ENCODE measurements around the gene HIPK2. TPM values are rescaled to one million over a fixed set of nuclear protein-coding genes. Genes with fewer than 3 reads are reported as not detected.

The HIPK2 gene
- total and polyA plus RNA-seq, 2 of the 4 experiments (the other 2 are of a cell fraction): 22.0 to 27.1 TPM

DNA sequence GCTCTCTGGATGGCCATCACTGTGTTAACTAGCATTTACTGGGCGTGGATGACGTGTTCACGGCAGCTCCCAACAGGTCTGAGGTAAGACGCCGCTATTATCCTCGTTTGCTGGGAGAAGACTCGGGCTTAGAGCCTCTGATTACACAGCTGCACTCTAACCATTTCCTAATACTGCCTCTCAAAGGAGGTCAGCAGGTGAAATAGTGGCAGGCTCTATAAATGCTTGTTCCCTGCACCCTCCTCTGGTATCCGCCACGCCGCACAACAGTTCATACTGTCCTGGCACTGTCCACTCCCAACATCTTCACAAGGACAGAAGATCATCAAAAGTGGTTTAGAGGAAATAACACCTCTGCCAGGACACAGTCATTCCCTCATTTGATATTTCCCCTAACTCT lies 28.3 kb downstream of the HIPK2 start:
- no peak overlapping the region for H2BK20ac ChIP-seq (ENCODE audit: low read depth, low read length)
- no peak overlapping the region for H2BK15ac ChIP-seq (ENCODE audit: low read depth, low read length)
- H2BK120ac ChIP-seq (ENCODE audit: low read depth, low read length): no peak overlapping the region
- H3K14ac ChIP-seq (replicated peaks; ENCODE audit: low read depth, low read length): no peak overlapping the region; the same call in 1 of the 2 replicates
- no peak for ATAC-seq (ENCODE audit: low read depth)
- intact Hi-C loops (cut with micrococcal nuclease) (no loop called here), dilution Hi-C loops (cut with HindIII; ENCODE audit: low sequenced_read_pairs, unreplicated experiment) (no loop called here), in situ Hi-C loops (cut with MboI; ENCODE audit: low sequenced_read_pairs) (no loop called here)
- CTCF ChIA-PET: no interaction called here
- H4K5ac ChIP-seq (ENCODE audit: low read depth, low read length): no peak overlapping the region
- H3K23ac ChIP-seq (ENCODE audit: low read depth, low read length): no peak overlapping the region
- no peak overlapping the region for H3K4me3 ChIP-seq (ENCODE audit: insufficient read depth, low read depth, low read length)
- H3K79me1 ChIP-seq (ENCODE audit: low read depth in 1 of 2, low read length in 2 of 2): peaks cover 48 to 98% of the 10 kb centered on the region in 2 experiments
- peaks cover 28% of the 10 kb centered on the region for H3K36me3 ChIP-seq (ENCODE audit: control insufficient read depth, insufficient read depth, low read length)
- H3K4me2 ChIP-seq (ENCODE audit: low read depth, low read length): no peak overlapping the region
- no TSS peak for BruUV-seq (replicated peaks)
- POLR2A ChIA-PET (ENCODE audit: unreplicated experiment): no interaction called here
- H3K27ac ChIP-seq (ENCODE audit: insufficient read depth, low read length): no peak overlapping the region
- H3K18ac ChIP-seq (ENCODE audit: low read depth, low read length): no peak overlapping the region
- no peak for TF ChIP-seq RAD21 (IDR thresholded peaks at IDR 0.05; ENCODE audit: low read length)
- TF ChIP-seq ELK1 (IDR thresholded peaks at IDR 0.05; ENCODE audit: borderline replicate concordance, low read depth, low read length): no peak
- TF ChIP-seq MAZ (IDR thresholded peaks at IDR 0.05; ENCODE audit: borderline replicate concordance, low read depth, low read length): no peak
- TF ChIP-seq NFE2L2 (IDR thresholded peaks at IDR 0.05; ENCODE audit: low read depth, low read length): no peak
- TF ChIP-seq CTCF (conservative IDR thresholded peaks at IDR 0.05; ENCODE audit: low read depth, low read length): no peak
- no peak for TF ChIP-seq RCOR1 (IDR thresholded peaks at IDR 0.05; ENCODE audit: insufficient replicate concordance, low read length)
- TF ChIP-seq RFX5 (IDR thresholded peaks at IDR 0.05; ENCODE audit: low read depth, low read length): no peak
- no peak for TF ChIP-seq POLR2A (IDR thresholded peaks at IDR 0.05; ENCODE audit: low read depth, low read length)
- no peak for TF ChIP-seq CHD1 (IDR thresholded peaks at IDR 0.05; ENCODE audit: low read depth, low read length)
- no peak for TF ChIP-seq USF2 (IDR thresholded peaks at IDR 0.05; ENCODE audit: low read depth, low read length)
- TF ChIP-seq SMC3 (IDR thresholded peaks at IDR 0.05; ENCODE audit: low read depth, low read length): no peak
- no peak for TF ChIP-seq MAFK (IDR thresholded peaks at IDR 0.05; ENCODE audit: low read depth, low read length)
- no peak for TF ChIP-seq FOS (IDR thresholded peaks at IDR 0.05; ENCODE audit: low read depth, low read length)
- TF ChIP-seq MXI1 (IDR thresholded peaks at IDR 0.05; ENCODE audit: borderline replicate concordance, low read depth, low read length): no peak
- TF ChIP-seq BHLHE40 (IDR thresholded peaks at IDR 0.05; ENCODE audit: low read depth, low read length): no peak
- no peak for TF ChIP-seq CEBPB (IDR thresholded peaks at IDR 0.05; ENCODE audit: low read depth, low read length)
- no peaks in the 10 kb centered on the region for H3K9me3 ChIP-seq (ENCODE audit: control insufficient read depth, insufficient read depth, low read length)
- H3K9ac ChIP-seq (ENCODE audit: low read depth, low read length): no peak overlapping the region
- no peak overlapping the region for H2AK9ac ChIP-seq (replicated peaks; ENCODE audit: low read depth, low read length, poor library complexity)
- 93% methylated on average over 3 of the region's 10 CpGs; no CpG with 5 or more reads in 1 of the 2 experiments for WGBS, 2 experiments (ENCODE audit: extremely low coverage in 2 of 2, insufficient read length in 1 of 2)
- no peak overlapping the region for H2AFZ ChIP-seq (replicated peaks; ENCODE audit: low read length, poor library complexity)
- peaks cover 86% of the 10 kb centered on the region for H3K9me1 ChIP-seq (ENCODE audit: insufficient read depth, low read length)
- no peak overlapping the region for H3K4ac ChIP-seq (ENCODE audit: low read depth, low read length)
- peaks cover 99% of the 10 kb centered on the region for H4K20me1 ChIP-seq (ENCODE audit: insufficient read depth, low read length)
- H2BK5ac ChIP-seq (ENCODE audit: low read depth, low read length, poor library complexity, severe bottlenecking): no peak overlapping the region
- peaks cover 46% of the 10 kb centered on the region for H3K4me1 ChIP-seq (ENCODE audit: control insufficient read depth, insufficient read depth, low read length)
- no peak overlapping the region for H4K8ac ChIP-seq (ENCODE audit: low read depth in 2 of 2, low read length in 2 of 2)
- H3K27me3 ChIP-seq (ENCODE audit: control insufficient read depth, insufficient read depth, low read length): no peaks in the 10 kb centered on the region
- no peak for DNase-seq
- H4K91ac ChIP-seq (ENCODE audit: insufficient read depth, low read depth, low read length): no peak overlapping the region
- no peak overlapping the region for H3K56ac ChIP-seq (ENCODE audit: extremely low read depth, insufficient read depth, low read length)
- H2AK5ac ChIP-seq (ENCODE audit: low read depth, low read length): no peak overlapping the region

Data from IMR-90 (cell line).